WTC11 (cell line): ENCODE data around the gene ACSF3.

ENCODE experiments used
- ATF3 ChIP-seq: sonication (generic); formaldehyde crosslinking; conservative IDR thresholded peaks from 2 replicates; pipeline ENCODE4 v1.8.1; 2022; ENCODE audit warnings: mild to moderate bottlenecking, missing genetic modification reagents
- CREB1 ChIP-seq: sonication (generic); formaldehyde crosslinking; IDR thresholded peaks from 2 replicates; pipeline ENCODE4 v1.8.0; 2023; ENCODE audit warnings: mild to moderate bottlenecking, missing genetic modification reagents
- ESRRA ChIP-seq: sonication (generic); formaldehyde crosslinking; IDR thresholded peaks from 2 replicates; pipeline ENCODE4 v1.8.1; 2022; ENCODE audit warnings: mild to moderate bottlenecking, missing genetic modification reagents, borderline replicate concordance
- GTF2I ChIP-seq: fragments of 250-450 bp; sonication (Bioruptor Pico); conservative IDR thresholded peaks from 2 replicates; pipeline ENCODE4 v1.4.0; 2021; ENCODE audit warnings: mild to moderate bottlenecking
- HMGXB4 ChIP-seq: sonication (generic); formaldehyde crosslinking; IDR thresholded peaks from 2 replicates; pipeline ENCODE4 v1.8.1; 2023; ENCODE audit warnings: mild to moderate bottlenecking, moderate library complexity, missing genetic modification reagents
- MAX ChIP-seq: sonication (generic); formaldehyde crosslinking; IDR thresholded peaks from 2 replicates; pipeline ENCODE4 v1.8.0; 2022; ENCODE audit warnings: mild to moderate bottlenecking, missing genetic modification reagents
- NFYB ChIP-seq: sonication (generic); formaldehyde crosslinking; conservative IDR thresholded peaks from 2 replicates; pipeline ENCODE4 v1.8.0; 2022; ENCODE audit warnings: low read depth, missing genetic modification reagents
- RELA ChIP-seq: sonication (generic); formaldehyde crosslinking; IDR thresholded peaks from 2 replicates; pipeline ENCODE4 v1.8.1; 2022; ENCODE audit warnings: missing genetic modification reagents, mild to moderate bottlenecking, borderline replicate concordance
- SP1 ChIP-seq: sonication (generic); formaldehyde crosslinking; conservative IDR thresholded peaks from 2 replicates; pipeline ENCODE4 v1.8.1; 2022; ENCODE audit warnings: missing genetic modification reagents
- TF ChIP-seq, protein P1 (sequence below): fragments of 200-600 bp; IDR thresholded peaks from 2 replicates; pipeline ENCODE4 v1.8.0; 2022; ENCODE audit warnings: antibody characterized with exemption
- TF ChIP-seq, protein P2 (sequence below): fragments of 250-450 bp; sonication (Bioruptor Pico); IDR thresholded peaks from 2 replicates; pipeline ENCODE4 v1.9.0; 2021; ENCODE audit warnings: mild to moderate bottlenecking, borderline replicate concordance
- TF ChIP-seq, protein P3 (sequence below): sonication (generic); formaldehyde crosslinking; IDR thresholded peaks from 2 replicates; pipeline ENCODE4 v1.8.1; 2023; ENCODE audit warnings: mild to moderate bottlenecking, missing genetic modification reagents, moderate library complexity

GRCh38 chr16:89102481-89103073, 8.9 kb downstream of the ACSF3 start:
- TF ChIP-seq MAX (CRISPR knock-in tag) (no peak), RELA (CRISPR knock-in tag) (no peak), CREB1 (CRISPR knock-in tag) (no peak), ESRRA (no peak), SP1 (CRISPR knock-in tag) (no peak), NFYB (CRISPR knock-in tag) (no peak), HMGXB4 (CRISPR knock-in tag) (no peak), ATF3 (CRISPR knock-in tag) (no peak), GTF2I (CRISPR knock-in tag) (no peak)
- TF ChIP-seq, protein P1, sequence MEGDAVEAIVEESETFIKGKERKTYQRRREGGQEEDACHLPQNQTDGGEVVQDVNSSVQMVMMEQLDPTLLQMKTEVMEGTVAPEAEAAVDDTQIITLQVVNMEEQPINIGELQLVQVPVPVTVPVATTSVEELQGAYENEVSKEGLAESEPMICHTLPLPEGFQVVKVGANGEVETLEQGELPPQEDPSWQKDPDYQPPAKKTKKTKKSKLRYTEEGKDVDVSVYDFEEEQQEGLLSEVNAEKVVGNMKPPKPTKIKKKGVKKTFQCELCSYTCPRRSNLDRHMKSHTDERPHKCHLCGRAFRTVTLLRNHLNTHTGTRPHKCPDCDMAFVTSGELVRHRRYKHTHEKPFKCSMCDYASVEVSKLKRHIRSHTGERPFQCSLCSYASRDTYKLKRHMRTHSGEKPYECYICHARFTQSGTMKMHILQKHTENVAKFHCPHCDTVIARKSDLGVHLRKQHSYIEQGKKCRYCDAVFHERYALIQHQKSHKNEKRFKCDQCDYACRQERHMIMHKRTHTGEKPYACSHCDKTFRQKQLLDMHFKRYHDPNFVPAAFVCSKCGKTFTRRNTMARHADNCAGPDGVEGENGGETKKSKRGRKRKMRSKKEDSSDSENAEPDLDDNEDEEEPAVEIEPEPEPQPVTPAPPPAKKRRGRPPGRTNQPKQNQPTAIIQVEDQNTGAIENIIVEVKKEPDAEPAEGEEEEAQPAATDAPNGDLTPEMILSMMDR = no peak
- TF ChIP-seq, protein P2, sequence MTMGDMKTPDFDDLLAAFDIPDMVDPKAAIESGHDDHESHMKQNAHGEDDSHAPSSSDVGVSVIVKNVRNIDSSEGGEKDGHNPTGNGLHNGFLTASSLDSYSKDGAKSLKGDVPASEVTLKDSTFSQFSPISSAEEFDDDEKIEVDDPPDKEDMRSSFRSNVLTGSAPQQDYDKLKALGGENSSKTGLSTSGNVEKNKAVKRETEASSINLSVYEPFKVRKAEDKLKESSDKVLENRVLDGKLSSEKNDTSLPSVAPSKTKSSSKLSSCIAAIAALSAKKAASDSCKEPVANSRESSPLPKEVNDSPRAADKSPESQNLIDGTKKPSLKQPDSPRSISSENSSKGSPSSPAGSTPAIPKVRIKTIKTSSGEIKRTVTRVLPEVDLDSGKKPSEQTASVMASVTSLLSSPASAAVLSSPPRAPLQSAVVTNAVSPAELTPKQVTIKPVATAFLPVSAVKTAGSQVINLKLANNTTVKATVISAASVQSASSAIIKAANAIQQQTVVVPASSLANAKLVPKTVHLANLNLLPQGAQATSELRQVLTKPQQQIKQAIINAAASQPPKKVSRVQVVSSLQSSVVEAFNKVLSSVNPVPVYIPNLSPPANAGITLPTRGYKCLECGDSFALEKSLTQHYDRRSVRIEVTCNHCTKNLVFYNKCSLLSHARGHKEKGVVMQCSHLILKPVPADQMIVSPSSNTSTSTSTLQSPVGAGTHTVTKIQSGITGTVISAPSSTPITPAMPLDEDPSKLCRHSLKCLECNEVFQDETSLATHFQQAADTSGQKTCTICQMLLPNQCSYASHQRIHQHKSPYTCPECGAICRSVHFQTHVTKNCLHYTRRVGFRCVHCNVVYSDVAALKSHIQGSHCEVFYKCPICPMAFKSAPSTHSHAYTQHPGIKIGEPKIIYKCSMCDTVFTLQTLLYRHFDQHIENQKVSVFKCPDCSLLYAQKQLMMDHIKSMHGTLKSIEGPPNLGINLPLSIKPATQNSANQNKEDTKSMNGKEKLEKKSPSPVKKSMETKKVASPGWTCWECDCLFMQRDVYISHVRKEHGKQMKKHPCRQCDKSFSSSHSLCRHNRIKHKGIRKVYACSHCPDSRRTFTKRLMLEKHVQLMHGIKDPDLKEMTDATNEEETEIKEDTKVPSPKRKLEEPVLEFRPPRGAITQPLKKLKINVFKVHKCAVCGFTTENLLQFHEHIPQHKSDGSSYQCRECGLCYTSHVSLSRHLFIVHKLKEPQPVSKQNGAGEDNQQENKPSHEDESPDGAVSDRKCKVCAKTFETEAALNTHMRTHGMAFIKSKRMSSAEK (CRISPR knock-in tag) = no peak
- TF ChIP-seq, protein P3, sequence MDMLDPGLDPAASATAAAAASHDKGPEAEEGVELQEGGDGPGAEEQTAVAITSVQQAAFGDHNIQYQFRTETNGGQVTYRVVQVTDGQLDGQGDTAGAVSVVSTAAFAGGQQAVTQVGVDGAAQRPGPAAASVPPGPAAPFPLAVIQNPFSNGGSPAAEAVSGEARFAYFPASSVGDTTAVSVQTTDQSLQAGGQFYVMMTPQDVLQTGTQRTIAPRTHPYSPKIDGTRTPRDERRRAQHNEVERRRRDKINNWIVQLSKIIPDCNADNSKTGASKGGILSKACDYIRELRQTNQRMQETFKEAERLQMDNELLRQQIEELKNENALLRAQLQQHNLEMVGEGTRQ (CRISPR knock-in tag) = no peak
